MCF 10A (cell line): ENCODE data around the gene INSC. TPM values are rescaled to one million over a fixed set of nuclear protein-coding genes. Genes with fewer than 3 reads are reported as not detected.

Experiments
- BruUV-seq: library from RNA; stranded (reverse); fragments of 400-500 nt; replicated peaks from 2 replicates; lab custom pipeline; 2021; lab: Mats Ljungman, UMichigan
- CTCF ChIA-PET: fragments of 300-600 bp; sonication (Branson Sonifier 250); formaldehyde crosslinking; extraction: SDS; loops from one replicate; lab custom pipeline; 2021; ENCODE audit warnings: antibody characterized with exemption, inconsistent platforms; lab: Yijun Ruan, JAX
- POLR2A ChIA-PET: fragments of 300-600, 350-650 bp; sonication (Branson Sonifier 250); formaldehyde crosslinking; extraction: SDS; loops from one replicate; lab custom pipeline; 2020; ENCODE audit warnings: antibody characterized with exemption, inconsistent platforms; lab: Yijun Ruan, JAX
- DNase-seq: peaks from one replicate; pipeline ENCODE4 v3.0.0-alpha.2; 2018; ENCODE audit not compliant: unreplicated experiment
- H3K27ac Mint-ChIP-seq: one replicate; pipeline ENCODE4 v1.8.0; 2022; ENCODE audit warnings: mild to moderate bottlenecking, low read depth, mixed read lengths; ENCODE audit not compliant: unreplicated experiment
- H3K27me3 Mint-ChIP-seq: one replicate; pipeline ENCODE4 v1.8.0; 2022; ENCODE audit warnings: mixed read lengths; ENCODE audit not compliant: insufficient read depth, unreplicated experiment
- H3K36me3 Mint-ChIP-seq: one replicate; pipeline ENCODE4 v1.8.0; 2022; ENCODE audit warnings: mild to moderate bottlenecking, moderate library complexity, mixed read lengths; ENCODE audit not compliant: insufficient read depth, unreplicated experiment
- H3K4me1 Mint-ChIP-seq: one replicate; pipeline ENCODE4 v1.8.0; 2022; ENCODE audit warnings: mixed read lengths; ENCODE audit not compliant: insufficient read depth, unreplicated experiment
- H3K4me3 Mint-ChIP-seq: one replicate; pipeline ENCODE4 v1.8.0; 2022; ENCODE audit warnings: mild to moderate bottlenecking, moderate library complexity, mixed read lengths; ENCODE audit not compliant: unreplicated experiment
- H3K9me3 Mint-ChIP-seq: one replicate; pipeline ENCODE4 v1.8.0; 2022; ENCODE audit warnings: mixed read lengths; ENCODE audit not compliant: unreplicated experiment
- intact Hi-C: fragments of 100-400 bp; cut with micrococcal nuclease; formaldehyde crosslinking; loops from 2 replicates; pipeline ENCODE4 v1.14.1; 2022
- total RNA-seq: library from RNA; stranded (reverse); gene quantifications from 2 replicates; pipeline ENCODE4 v1.2.3, GENCODE V29; 2022
- TF ChIP-seq, protein P1 (sequence below): fragments of 200-600 bp; IDR thresholded peaks from one replicate; pipeline ENCODE4 v1.8.0; 2022; ENCODE audit warnings: antibody characterized with exemption, mild to moderate bottlenecking; ENCODE audit not compliant: unreplicated experiment

INSC gene
- total RNA-seq, 1 experiment from 2014 or later, result 5.8 TPM

DNA sequence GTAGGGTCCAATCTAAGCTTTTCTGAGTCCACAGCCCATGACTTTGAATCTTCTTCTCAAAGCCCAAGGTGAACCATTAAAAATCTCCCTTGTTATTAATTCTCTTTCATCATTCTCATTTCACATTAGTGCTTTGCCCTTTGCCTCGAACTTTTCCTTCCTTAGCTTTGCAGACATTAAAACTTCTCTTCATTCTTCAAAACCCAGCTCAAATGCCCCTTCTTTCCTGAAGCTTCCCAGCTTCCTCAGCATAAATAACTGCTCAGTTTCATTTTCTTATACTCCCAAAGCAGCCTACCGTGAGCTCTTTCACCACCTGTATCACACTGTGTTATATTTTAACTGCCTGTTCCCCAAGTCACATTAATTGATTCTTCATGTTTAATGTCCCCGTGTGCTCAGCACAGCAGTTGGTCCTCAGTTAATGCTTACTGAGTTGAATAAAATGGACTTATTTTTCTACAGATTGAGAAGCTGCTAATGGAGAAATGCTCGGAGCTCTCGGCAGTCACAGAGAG, 62.0 kb downstream of the INSC start:
- intact Hi-C loops, result no loop called here
- ChIA-PET CTCF (interaction anchor here (0.9 to 1.3 kb wide), 2 partner anchors 15 to 76 kb away, joined by 3 read pairs; no protein-coding TSS in a partner anchor), POLR2A (no interaction called here)
- BruUV-seq, result no TSS peak
- no peak overlapping the region for H3K27ac Mint-ChIP-seq
- peaks cover 14% of the 10 kb centered on the region for H3K4me1 Mint-ChIP-seq
- no peaks in the 10 kb centered on the region for H3K36me3 Mint-ChIP-seq
- TF ChIP-seq, protein P1, sequence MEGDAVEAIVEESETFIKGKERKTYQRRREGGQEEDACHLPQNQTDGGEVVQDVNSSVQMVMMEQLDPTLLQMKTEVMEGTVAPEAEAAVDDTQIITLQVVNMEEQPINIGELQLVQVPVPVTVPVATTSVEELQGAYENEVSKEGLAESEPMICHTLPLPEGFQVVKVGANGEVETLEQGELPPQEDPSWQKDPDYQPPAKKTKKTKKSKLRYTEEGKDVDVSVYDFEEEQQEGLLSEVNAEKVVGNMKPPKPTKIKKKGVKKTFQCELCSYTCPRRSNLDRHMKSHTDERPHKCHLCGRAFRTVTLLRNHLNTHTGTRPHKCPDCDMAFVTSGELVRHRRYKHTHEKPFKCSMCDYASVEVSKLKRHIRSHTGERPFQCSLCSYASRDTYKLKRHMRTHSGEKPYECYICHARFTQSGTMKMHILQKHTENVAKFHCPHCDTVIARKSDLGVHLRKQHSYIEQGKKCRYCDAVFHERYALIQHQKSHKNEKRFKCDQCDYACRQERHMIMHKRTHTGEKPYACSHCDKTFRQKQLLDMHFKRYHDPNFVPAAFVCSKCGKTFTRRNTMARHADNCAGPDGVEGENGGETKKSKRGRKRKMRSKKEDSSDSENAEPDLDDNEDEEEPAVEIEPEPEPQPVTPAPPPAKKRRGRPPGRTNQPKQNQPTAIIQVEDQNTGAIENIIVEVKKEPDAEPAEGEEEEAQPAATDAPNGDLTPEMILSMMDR, result no peak
- no peak overlapping the region for H3K4me3 Mint-ChIP-seq
- no peaks in the 10 kb centered on the region for H3K9me3 Mint-ChIP-seq
- no peak for DNase-seq
- H3K27me3 Mint-ChIP-seq, result no peaks in the 10 kb centered on the region

DNA sequence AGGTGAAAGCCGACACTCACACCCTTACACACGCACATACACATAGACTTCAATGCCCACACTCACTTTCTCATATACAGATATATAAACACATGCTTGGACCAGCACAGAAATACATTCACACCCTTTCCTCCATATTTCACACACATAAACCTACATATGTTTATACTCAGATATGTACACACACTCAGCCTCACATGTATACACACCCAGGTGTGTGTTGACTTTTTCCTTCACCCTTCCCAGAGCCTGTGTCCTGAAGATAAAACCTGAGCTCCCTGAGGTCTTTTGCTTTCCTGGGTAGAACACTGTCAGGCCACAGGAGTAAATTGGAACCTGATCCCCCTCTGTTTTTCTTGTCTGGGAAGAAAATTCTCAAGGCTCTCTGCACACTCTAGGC, 62.8 kb downstream of the INSC start:
- H3K4me1 Mint-ChIP-seq, result peaks cover 14% of the 10 kb centered on the region
- H3K27me3 Mint-ChIP-seq, result no peaks in the 10 kb centered on the region
- no peak overlapping the region for H3K27ac Mint-ChIP-seq
- H3K9me3 Mint-ChIP-seq, result no peaks in the 10 kb centered on the region
- no peak for DNase-seq
- BruUV-seq, result no TSS peak
- ChIA-PET CTCF (interaction anchor here (0.6 to 1.3 kb wide), 4 partner anchors 16 to 1405 kb away, joined by 3 to 4 read pairs (median 3); no protein-coding TSS in a partner anchor), POLR2A (no interaction called here)
- no peaks in the 10 kb centered on the region for H3K36me3 Mint-ChIP-seq
- intact Hi-C loops, result no loop called here
- TF ChIP-seq, protein P1, result no peak
- H3K4me3 Mint-ChIP-seq, result no peak overlapping the region

DNA sequence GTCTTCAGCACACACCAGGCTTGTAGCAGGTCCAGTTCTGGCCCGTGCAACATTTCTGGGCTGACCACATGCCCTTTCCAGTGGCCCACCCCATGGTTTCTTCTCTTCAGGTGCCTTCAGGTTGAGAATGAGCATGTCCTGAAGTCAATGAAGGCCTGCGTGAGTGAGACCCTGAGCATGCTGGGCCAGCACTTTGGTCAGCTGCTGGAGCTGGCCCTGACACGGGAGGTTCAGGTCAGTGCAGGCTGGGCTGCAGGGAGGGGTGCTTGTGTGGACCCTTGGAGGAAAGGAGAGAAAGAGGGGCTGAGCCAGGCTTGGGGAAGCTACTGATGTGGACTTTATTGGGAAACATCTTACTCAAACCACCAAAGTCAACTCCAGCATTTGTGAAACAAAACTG, 63.5 kb downstream of the INSC start:
- no peaks in the 10 kb centered on the region for H3K9me3 Mint-ChIP-seq
- H3K27me3 Mint-ChIP-seq, result no peaks in the 10 kb centered on the region
- ChIA-PET CTCF (interaction anchor here (0.8 kb wide), 2 partner anchors 19 to 20 kb away, joined by 3 read pairs; no protein-coding TSS in a partner anchor), POLR2A (no interaction called here)
- TF ChIP-seq, protein P1, result no peak
- H3K27ac Mint-ChIP-seq, result no peak overlapping the region
- BruUV-seq, result no TSS peak
- H3K36me3 Mint-ChIP-seq, result no peaks in the 10 kb centered on the region
- no peak overlapping the region for H3K4me3 Mint-ChIP-seq
- no peak for DNase-seq
- intact Hi-C loops, result no loop called here
- peaks cover 14% of the 10 kb centered on the region for H3K4me1 Mint-ChIP-seq

DNA sequence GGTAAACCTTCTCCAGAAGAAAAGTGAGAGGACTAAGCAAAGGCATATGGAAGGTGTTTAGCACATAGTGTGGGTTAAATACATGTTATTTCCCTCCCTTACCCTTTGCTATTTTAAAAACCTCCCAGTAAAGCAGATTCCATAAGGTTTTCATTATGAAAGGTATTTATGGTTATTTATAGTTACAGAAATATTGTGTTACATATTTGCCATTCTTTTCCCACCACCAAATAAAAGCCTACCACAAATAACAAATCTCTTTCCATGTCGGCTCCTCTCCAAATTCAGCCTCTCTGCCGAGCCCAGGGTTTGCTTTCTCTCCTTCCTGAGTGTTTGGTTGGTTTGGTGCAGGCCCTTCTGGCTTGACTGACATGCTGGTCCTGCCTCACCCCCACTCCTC, 64.4 kb downstream of the INSC start:
- intact Hi-C loops, result no loop called here
- Mint-ChIP-seq H3K9me3 (no peaks in the 10 kb centered on the region), H3K4me3 (no peak overlapping the region), H3K27ac (no peak overlapping the region), H3K27me3 (no peaks in the 10 kb centered on the region), H3K4me1 (peaks cover 10% of the 10 kb centered on the region), H3K36me3 (no peaks in the 10 kb centered on the region)
- DNase-seq, result no peak
- TF ChIP-seq, protein P1, result no peak
- BruUV-seq, result no TSS peak
- ChIA-PET POLR2A (no interaction called here), CTCF (no interaction called here)
